Natural killer cell treated with Interleukin-12 subunit alpha and Interleukin-12 subunit beta and Interleukin-15 and Interleukin-18, amount 100 ng/mL, for 72 hours (primary cell): ENCODE data around the gene TPSAB1. TPM values are rescaled to one million over a fixed set of nuclear protein-coding genes. Genes with fewer than 3 reads are reported as not detected.

Source experiments
- ATAC-seq, 2 donors: fragments of 150-1000 bp; cut with Tn5 transposase in 1 of 2; sonication (Bioruptor Pico), chemical (Tn5 transposase) in 1 of 2; 2 replicates each; pipeline ENCODE4 v1.10.0; 2021
- DNase-seq: peaks from one replicate; pipeline ENCODE4 v3.0.0; 2022; ENCODE audit warnings: low spot score
- H3K27ac Mint-ChIP-seq, 2 donors: 1 replicate in 1 of 2; 2 replicates in 1 of 2; pipeline ENCODE4 v1.8.0; 2022; ENCODE audit warnings: mixed read lengths in 2 of 2, mild to moderate bottlenecking in 1 of 2, moderate library complexity in 1 of 2
- H3K27me3 Mint-ChIP-seq, 2 donors: 1 replicate in 1 of 2; 2 replicates in 1 of 2; pipeline ENCODE4 v1.8.0; 2022; ENCODE audit warnings: mixed read lengths in 2 of 2
- H3K36me3 Mint-ChIP-seq: one replicate; pipeline ENCODE4 v1.8.0; 2022; ENCODE audit warnings: mixed read lengths
- H3K4me1 Mint-ChIP-seq, 2 donors: 1 replicate in 1 of 2; 2 replicates in 1 of 2; pipeline ENCODE4 v1.8.0; 2022; ENCODE audit warnings: low read depth in 2 of 2, mixed read lengths in 2 of 2, mild to moderate bottlenecking in 1 of 2
- H3K4me3 Mint-ChIP-seq: one replicate; pipeline ENCODE4 v1.8.0; 2022; ENCODE audit warnings: mixed read lengths
- H3K9me3 Mint-ChIP-seq: 2 replicates; pipeline ENCODE4 v1.8.0; 2022; ENCODE audit warnings: mixed read lengths
- total RNA-seq, 2 donors: library from RNA; stranded (reverse); gene quantifications; one replicate each; pipeline ENCODE4 v1.2.3, GENCODE V29; 2022

TPSAB1 gene
- total RNA-seq, 2 donors from 2014 or later = 6.6 TPM; not detected in 1

GRCh38 chr16:1214719-1215118, 25.8 kb upstream of the TPSAB1 start:
- ATAC-seq = no peak
- Mint-ChIP-seq H3K4me3 (no peak overlapping the region), H3K4me1 (no peaks in the 10 kb centered on the region), H3K9me3 (no peaks in the 10 kb centered on the region), H3K27me3 (no peaks in the 10 kb centered on the region), H3K27ac (no peak overlapping the region), H3K36me3 (no peaks in the 10 kb centered on the region)
- no peak for DNase-seq

GRCh38 chr16:1215574-1216295, 24.8 kb upstream of the TPSAB1 start:
- ATAC-seq (no peak), DNase-seq (no peak)
- Mint-ChIP-seq H3K36me3 (no peaks in the 10 kb centered on the region), H3K27ac (no peak overlapping the region), H3K27me3 (no peaks in the 10 kb centered on the region), H3K9me3 (no peaks in the 10 kb centered on the region), H3K4me3 (no peak overlapping the region), H3K4me1 (no peaks in the 10 kb centered on the region)

GRCh38 chr16:1216296-1216619, 24.2 kb upstream of the TPSAB1 start:
- ATAC-seq = no peak
- no peaks in the 10 kb centered on the region for H3K4me1 Mint-ChIP-seq
- no peaks in the 10 kb centered on the region for H3K9me3 Mint-ChIP-seq
- no peak overlapping the region for H3K27ac Mint-ChIP-seq
- H3K4me3 Mint-ChIP-seq = no peak overlapping the region
- no peak for DNase-seq
- H3K36me3 Mint-ChIP-seq = no peaks in the 10 kb centered on the region
- H3K27me3 Mint-ChIP-seq = no peaks in the 10 kb centered on the region

GRCh38 chr16:1216681-1217400, 23.7 kb upstream of the TPSAB1 start:
- no peak for DNase-seq
- no peaks in the 10 kb centered on the region for H3K9me3 Mint-ChIP-seq
- H3K36me3 Mint-ChIP-seq = no peaks in the 10 kb centered on the region
- ATAC-seq = no peak
- H3K27me3 Mint-ChIP-seq = no peaks in the 10 kb centered on the region
- H3K27ac Mint-ChIP-seq = no peak overlapping the region
- H3K4me3 Mint-ChIP-seq = no peak overlapping the region
- no peaks in the 10 kb centered on the region for H3K4me1 Mint-ChIP-seq

- H3K4me3 Mint-ChIP-seq = no peak overlapping the region
- no peaks in the 10 kb centered on the region for H3K27me3 Mint-ChIP-seq
- ATAC-seq = no peak
- no peaks in the 10 kb centered on the region for H3K36me3 Mint-ChIP-seq
- no peak for DNase-seq
- H3K9me3 Mint-ChIP-seq = no peaks in the 10 kb centered on the region
- no peak overlapping the region for H3K27ac Mint-ChIP-seq
- H3K4me1 Mint-ChIP-seq = no peaks in the 10 kb centered on the region
These were observed 23.0 kb upstream of the TPSAB1 start for GRCh38 chr16:1217526-1217925.

- Mint-ChIP-seq H3K4me1 (no peaks in the 10 kb centered on the region), H3K27ac (no peak overlapping the region), H3K36me3 (no peaks in the 10 kb centered on the region), H3K9me3 (no peaks in the 10 kb centered on the region), H3K4me3 (no peak overlapping the region), H3K27me3 (no peaks in the 10 kb centered on the region)
- no peak for DNase-seq
- no peak for ATAC-seq
These were observed 22.2 kb upstream of the TPSAB1 start for GRCh38 chr16:1218061-1218929.

- no peaks in the 10 kb centered on the region for H3K4me1 Mint-ChIP-seq
These were observed 21.4 kb upstream of the TPSAB1 start for GRCh38 chr16:1218930-1219611.

GRCh38 chr16:1220098-1220728, 20.3 kb upstream of the TPSAB1 start:
- no peak overlapping the region for H3K27ac Mint-ChIP-seq
- no peaks in the 10 kb centered on the region for H3K27me3 Mint-ChIP-seq
- ATAC-seq (no peak), DNase-seq (no peak)
- no peaks in the 10 kb centered on the region for H3K36me3 Mint-ChIP-seq
- H3K4me1 Mint-ChIP-seq = no peaks in the 10 kb centered on the region
- no peaks in the 10 kb centered on the region for H3K9me3 Mint-ChIP-seq
- no peak overlapping the region for H3K4me3 Mint-ChIP-seq

More at GRCh38 chr16:1218930-1219611, 21.4 kb upstream of the TPSAB1 start:
- no peak for ATAC-seq
- no peak overlapping the region for H3K4me3 Mint-ChIP-seq
- no peaks in the 10 kb centered on the region for H3K9me3 Mint-ChIP-seq
- no peaks in the 10 kb centered on the region for H3K27me3 Mint-ChIP-seq
- DNase-seq = no peak
- no peak overlapping the region for H3K27ac Mint-ChIP-seq
- no peaks in the 10 kb centered on the region for H3K36me3 Mint-ChIP-seq

GRCh38 chr16:1220841-1221627, 19.5 kb upstream of the TPSAB1 start:
- ATAC-seq = no peak
- Mint-ChIP-seq H3K4me3 (no peak overlapping the region), H3K4me1 (no peaks in the 10 kb centered on the region), H3K9me3 (no peaks in the 10 kb centered on the region), H3K27ac (no peak overlapping the region), H3K36me3 (no peaks in the 10 kb centered on the region), H3K27me3 (no peaks in the 10 kb centered on the region)
- DNase-seq = no peak

- Mint-ChIP-seq H3K9me3 (no peaks in the 10 kb centered on the region), H3K27ac (no peak overlapping the region), H3K4me3 (no peak overlapping the region), H3K36me3 (no peaks in the 10 kb centered on the region), H3K4me1 (no peaks in the 10 kb centered on the region), H3K27me3 (no peaks in the 10 kb centered on the region)
- DNase-seq (no peak), ATAC-seq (no peak)
These were observed 18.6 kb upstream of the TPSAB1 start for GRCh38 chr16:1221628-1222552.

- H3K36me3 Mint-ChIP-seq = no peaks in the 10 kb centered on the region
- no peak overlapping the region for H3K4me3 Mint-ChIP-seq
- no peak for DNase-seq
- H3K9me3 Mint-ChIP-seq = no peaks in the 10 kb centered on the region
- ATAC-seq = no peak
- H3K4me1 Mint-ChIP-seq = no peaks in the 10 kb centered on the region
- no peaks in the 10 kb centered on the region for H3K27me3 Mint-ChIP-seq
- no peak overlapping the region for H3K27ac Mint-ChIP-seq
These were observed 17.8 kb upstream of the TPSAB1 start for GRCh38 chr16:1222553-1223354.
